NT2/D1 (cell line): ENCODE data around the gene SMIM29.

ENCODE experiments used
- SUZ12 ChIP-seq: IDR thresholded peaks from 2 replicates; pipeline ENCODE4 v1.6.1; 2011; ENCODE audit not compliant: insufficient read length, insufficient read depth; ENCODE audit errors: extremely low read depth
- YY1 ChIP-seq: IDR thresholded peaks from 2 replicates; pipeline ENCODE4 v1.6.1; 2011; ENCODE audit not compliant: insufficient read length, insufficient read depth
- ZNF274 ChIP-seq: IDR thresholded peaks from 2 replicates; pipeline ENCODE4 v1.6.1; 2011; ENCODE audit warnings: mild to moderate bottlenecking, low read depth, low read length

GRCh38 chr6:34231566-34232336 lies 17.1 kb downstream of the SMIM29 start:
- TF ChIP-seq ZNF274 (no peak), SUZ12 (no peak), YY1 (no peak)
